ENCODE data around the gene ZNF335.
"Not testable (repeated sequence)": the region's sequence is repeated elsewhere in the genome, so short reads cannot be mapped to it uniquely, and the experiment has no call there.

The ZNF335 gene

DNA sequence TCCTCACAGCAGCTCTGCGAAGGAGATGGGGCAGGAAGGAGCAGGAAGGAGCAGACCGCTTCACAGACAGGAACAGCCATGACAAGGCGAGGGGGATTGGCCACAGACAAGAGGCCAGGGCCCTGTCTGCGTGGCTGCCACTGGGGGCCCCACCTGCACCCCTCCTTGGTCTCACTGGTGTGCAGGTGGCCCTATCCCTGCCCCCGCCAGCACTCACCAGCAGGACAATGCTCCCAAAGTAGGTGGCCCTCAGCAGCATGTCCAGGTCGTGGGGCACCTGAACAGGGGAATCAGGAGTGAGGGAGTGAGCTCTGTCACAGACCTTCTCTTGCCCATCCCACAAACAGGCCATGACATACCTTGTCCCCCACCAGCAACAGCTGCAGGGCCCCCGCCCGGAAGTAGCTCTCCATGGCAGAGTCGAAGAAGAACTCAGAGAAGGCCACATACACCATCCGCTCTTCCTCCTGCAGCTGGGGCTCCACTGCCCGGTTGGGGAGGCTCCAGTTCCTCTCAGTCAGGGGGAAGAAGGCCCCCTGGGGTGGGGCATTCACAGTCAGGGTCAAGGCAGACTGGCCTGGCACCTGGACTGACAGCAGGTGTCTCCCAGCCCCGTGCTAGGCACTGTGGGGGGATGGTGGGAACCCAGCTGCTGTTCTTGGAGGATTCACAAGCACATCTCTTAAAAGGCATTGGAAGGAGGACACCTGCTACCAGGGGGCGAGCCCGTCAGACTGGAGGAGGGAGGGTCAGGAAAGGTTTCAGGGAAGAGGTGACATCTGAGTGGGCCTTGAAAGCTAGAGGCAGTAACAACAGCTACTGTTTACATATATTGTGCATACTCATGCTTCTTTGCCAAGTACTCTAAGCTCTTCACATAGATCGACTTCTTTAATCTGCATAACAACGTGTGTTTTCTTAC is 67.2 kb downstream of the ZNF335 start:
- H3K36me3 ChIP-seq (ENCODE audit: control insufficient read depth, insufficient read depth, low read length) = peaks cover 91% of the 10 kb centered on the region
- H3K9me3 ChIP-seq (ENCODE audit: control insufficient read depth, low read length) = no peaks in the 10 kb centered on the region
- WGBS, 2 experiments (ENCODE audit: insufficient coverage in 2 of 2) = 90 to 94% methylated on average over 9 to 11 of the region's 16 CpGs
- H3K4me1 ChIP-seq (ENCODE audit: control insufficient read depth, insufficient read depth, low read length, poor library complexity, severe bottlenecking) = no peaks in the 10 kb centered on the region
- H3K4me3 ChIP-seq (ENCODE audit: extremely low read depth, insufficient read depth, low read length, poor library complexity, severe bottlenecking) = no peak overlapping the region
- H3K27ac ChIP-seq (ENCODE audit: low read depth, low read length, severe bottlenecking) = no peak overlapping the region

DNA sequence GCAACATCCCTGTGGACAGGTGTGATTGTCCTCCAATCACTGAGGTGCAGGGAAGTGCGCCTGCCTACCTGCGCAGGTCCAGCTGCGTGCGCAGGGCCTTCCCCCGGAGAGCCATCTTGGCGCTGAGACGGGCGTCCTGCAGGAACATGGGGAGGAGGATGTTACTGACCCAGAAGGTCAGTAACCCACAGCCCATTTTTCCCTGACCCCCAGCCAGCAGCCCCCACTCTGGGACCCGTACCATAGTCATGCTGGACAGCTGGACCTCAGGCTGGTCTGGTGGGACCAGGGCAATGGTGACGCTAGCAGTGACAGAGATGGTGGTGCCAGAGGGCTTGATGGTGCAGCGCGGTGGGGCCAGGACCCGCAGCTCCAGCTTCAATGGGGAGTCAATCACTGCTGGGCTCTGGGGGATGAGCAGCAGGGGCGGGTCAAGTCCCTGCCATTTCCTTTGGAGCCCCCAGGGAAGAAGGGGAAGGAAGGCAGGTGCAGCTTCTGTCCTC is 69.8 kb downstream of the ZNF335 start:
- peaks cover 87% of the 10 kb centered on the region for H3K36me3 ChIP-seq (ENCODE audit: control insufficient read depth, insufficient read depth, low read length)
- no peak overlapping the region for H3K4me3 ChIP-seq (ENCODE audit: extremely low read depth, insufficient read depth, low read length, poor library complexity, severe bottlenecking)
- H3K4me1 ChIP-seq (ENCODE audit: control insufficient read depth, insufficient read depth, low read length, poor library complexity, severe bottlenecking) = no peaks in the 10 kb centered on the region
- WGBS, 2 experiments (ENCODE audit: insufficient coverage in 2 of 2) = 94 to 97% methylated on average over 5 to 11 of the region's 14 CpGs
- no peaks in the 10 kb centered on the region for H3K9me3 ChIP-seq (ENCODE audit: control insufficient read depth, low read length)
- H3K27ac ChIP-seq (ENCODE audit: low read depth, low read length, severe bottlenecking) = no peak overlapping the region

DNA sequence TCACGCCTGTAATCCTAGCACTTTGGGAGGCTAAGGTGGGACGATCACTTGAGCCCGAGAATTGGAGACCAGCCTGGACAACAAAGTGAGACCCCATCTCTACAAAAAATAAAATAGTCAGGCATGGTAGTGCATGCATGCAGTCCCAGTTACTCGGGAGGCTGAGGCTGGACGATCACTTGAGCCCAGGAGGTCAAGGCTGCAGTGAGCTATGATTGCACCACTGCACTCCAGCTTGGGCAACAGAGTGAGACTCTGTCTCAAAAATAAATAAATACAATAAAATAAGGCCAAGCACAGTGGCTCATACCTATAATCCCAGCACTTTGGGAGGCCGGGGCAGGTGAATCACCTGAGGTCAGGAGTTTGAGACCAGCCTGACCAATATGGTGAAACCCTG is 70.7 kb downstream of the ZNF335 start:
- not testable (repeated sequence) for H3K27ac ChIP-seq (ENCODE audit: low read depth, low read length, severe bottlenecking); H3K4me1 ChIP-seq (ENCODE audit: control insufficient read depth, insufficient read depth, low read length, poor library complexity, severe bottlenecking); H3K4me3 ChIP-seq (ENCODE audit: extremely low read depth, insufficient read depth, low read length, poor library complexity, severe bottlenecking); H3K9me3 ChIP-seq (ENCODE audit: control insufficient read depth, low read length)
- peaks cover 82% of the 10 kb centered on the region for H3K36me3 ChIP-seq (ENCODE audit: control insufficient read depth, insufficient read depth, low read length)
- 89 to 100% methylated on average over 4 to 6 of the region's 6 CpGs for WGBS, 2 experiments (ENCODE audit: insufficient coverage in 2 of 2)

DNA sequence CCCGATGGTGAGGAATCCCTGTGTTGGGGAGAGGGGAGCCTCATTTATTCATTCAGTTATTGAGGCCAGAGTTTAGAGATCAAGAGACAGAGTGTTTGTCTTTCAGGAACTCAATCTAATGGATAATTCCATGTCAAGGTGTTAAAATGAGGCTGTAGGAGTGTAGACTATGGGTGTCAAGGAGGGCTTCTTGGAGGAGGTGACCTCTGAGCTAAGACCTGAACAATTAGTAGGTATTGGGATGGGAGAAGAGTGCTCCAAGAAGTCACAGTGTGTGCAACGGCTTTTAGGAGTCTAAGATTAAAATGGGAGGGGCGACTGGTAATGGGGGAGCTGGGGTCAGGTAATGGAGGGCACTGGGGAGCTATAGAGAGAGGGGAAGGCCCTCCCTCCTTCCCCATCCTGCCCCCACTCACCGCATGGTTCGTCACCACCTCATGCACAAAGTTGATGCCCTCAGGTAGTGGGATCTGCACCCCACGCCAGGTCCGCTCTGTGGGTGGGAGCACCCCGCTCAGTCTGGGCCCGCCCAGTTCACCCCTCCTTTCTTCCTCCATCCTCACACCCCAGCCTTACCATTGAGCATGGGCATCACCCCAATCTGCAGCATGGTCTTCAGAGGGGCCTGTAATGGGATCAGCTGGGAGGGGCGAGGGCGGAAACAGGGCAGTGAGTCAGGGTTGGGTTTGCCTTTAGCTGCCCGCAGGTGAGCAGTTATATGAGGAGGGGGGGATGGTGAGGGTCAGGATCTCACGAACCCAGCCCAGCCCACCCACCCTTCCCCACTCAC is 72.8 kb downstream of the ZNF335 start:
- peaks cover 66% of the 10 kb centered on the region for H3K36me3 ChIP-seq (ENCODE audit: control insufficient read depth, insufficient read depth, low read length)
- 90 to 97% methylated on average over 2 to 3 of the region's 13 CpGs for WGBS, 2 experiments (ENCODE audit: insufficient coverage in 2 of 2)

More for the DNA sequence above, 72.8 kb downstream of the ZNF335 start:
- H3K4me3 ChIP-seq (ENCODE audit: extremely low read depth, insufficient read depth, low read length, poor library complexity, severe bottlenecking) = no peak overlapping the region
- H3K4me1 ChIP-seq (ENCODE audit: control insufficient read depth, insufficient read depth, low read length, poor library complexity, severe bottlenecking) = no peaks in the 10 kb centered on the region
- H3K27ac ChIP-seq (ENCODE audit: low read depth, low read length, severe bottlenecking) = no peak overlapping the region
- H3K9me3 ChIP-seq (ENCODE audit: control insufficient read depth, low read length) = no peaks in the 10 kb centered on the region
